SKM-1 (cell line): ENCODE data around the gene OR5V1.
"Not testable (repeated sequence)": the region's sequence is repeated elsewhere in the genome, so short reads cannot be mapped to it uniquely, and the experiment has no call there.

ENCODE experiments used
- DNase-seq: peaks from one replicate; lab custom pipeline; 2025; ENCODE audit not compliant: unreplicated experiment; lab: John Stamatoyannopoulos, UW

The OR5V1 gene

GRCh38 chr6:29368765-29369164 lies at the start of gene OR5V1:
Gene OR5V1, minus strand, starts transcription at chr6:29368865. Its CDS starts 12,670 bp downstream, at chr6:29356195.
- DNase-seq = no peak

GRCh38 chr6:29414588-29414987 lies 45.9 kb upstream of the OR5V1 start, which contains the start of gene OR12D1:
Gene OR12D1, plus strand, starts transcription at chr6:29414928.
- DNase-seq = no peak

GRCh38 chr6:29403801-29404200 lies 35.1 kb upstream of the OR5V1 start:
- DNase-seq = no peak

GRCh38 chr6:29399525-29399924 lies 30.9 kb upstream of the OR5V1 start:
- DNase-seq = no peak

- no peak for DNase-seq
Observed at GRCh38 chr6:29395331-29395730, 26.7 kb upstream of the OR5V1 start, which contains the start of gene OR12D2. Gene OR12D2, plus strand, starts transcription at chr6:29395631. Its CDS starts 1,069 bp downstream, at chr6:29396700.

GRCh38 chr6:29388533-29388932 lies 19.9 kb upstream of the OR5V1 start:
- DNase-seq = no peak

GRCh38 chr6:29376003-29376402 lies 7.3 kb upstream of the OR5V1 start:
- no peak for DNase-seq

GRCh38 chr6:29375191-29375590 lies 6.5 kb upstream of the OR5V1 start, which contains the start of gene OR12D3:
Gene OR12D3, minus strand, starts transcription at chr6:29375291. Its CDS starts 4 bp downstream, at chr6:29375287.
- no peak for DNase-seq

- DNase-seq = no peak
Observed at GRCh38 chr6:29355603-29356002, 13.1 kb downstream of the OR5V1 start.

- no peak for DNase-seq
Observed at GRCh38 chr6:29354980-29355379, 13.7 kb downstream of the OR5V1 start.

- not testable (repeated sequence) for DNase-seq
Observed at GRCh38 chr6:29349348-29349747, 19.3 kb downstream of the OR5V1 start.

GRCh38 chr6:29345380-29345779 lies 23.3 kb downstream of the OR5V1 start:
- DNase-seq = no peak

GRCh38 chr6:29336269-29336668 lies 32.4 kb downstream of the OR5V1 start:
- no peak for DNase-seq

GRCh38 chr6:29332676-29333075 lies 36.0 kb downstream of the OR5V1 start:
- no peak for DNase-seq

GRCh38 chr6:29325777-29326176 lies 42.9 kb downstream of the OR5V1 start:
- no peak for DNase-seq

- not testable (repeated sequence) for DNase-seq
Observed at GRCh38 chr6:29323332-29323731, 45.3 kb downstream of the OR5V1 start.

GRCh38 chr6:29319931-29320330 lies 48.7 kb downstream of the OR5V1 start:
- DNase-seq = no peak
